HCEC 1CT (cell line): ENCODE results near the gene FBXO41.

Experiments
- DNase-seq: peaks from one replicate; pipeline ENCODE4 v3.0.0-alpha.2; 2017

FBXO41 gene, protein sequence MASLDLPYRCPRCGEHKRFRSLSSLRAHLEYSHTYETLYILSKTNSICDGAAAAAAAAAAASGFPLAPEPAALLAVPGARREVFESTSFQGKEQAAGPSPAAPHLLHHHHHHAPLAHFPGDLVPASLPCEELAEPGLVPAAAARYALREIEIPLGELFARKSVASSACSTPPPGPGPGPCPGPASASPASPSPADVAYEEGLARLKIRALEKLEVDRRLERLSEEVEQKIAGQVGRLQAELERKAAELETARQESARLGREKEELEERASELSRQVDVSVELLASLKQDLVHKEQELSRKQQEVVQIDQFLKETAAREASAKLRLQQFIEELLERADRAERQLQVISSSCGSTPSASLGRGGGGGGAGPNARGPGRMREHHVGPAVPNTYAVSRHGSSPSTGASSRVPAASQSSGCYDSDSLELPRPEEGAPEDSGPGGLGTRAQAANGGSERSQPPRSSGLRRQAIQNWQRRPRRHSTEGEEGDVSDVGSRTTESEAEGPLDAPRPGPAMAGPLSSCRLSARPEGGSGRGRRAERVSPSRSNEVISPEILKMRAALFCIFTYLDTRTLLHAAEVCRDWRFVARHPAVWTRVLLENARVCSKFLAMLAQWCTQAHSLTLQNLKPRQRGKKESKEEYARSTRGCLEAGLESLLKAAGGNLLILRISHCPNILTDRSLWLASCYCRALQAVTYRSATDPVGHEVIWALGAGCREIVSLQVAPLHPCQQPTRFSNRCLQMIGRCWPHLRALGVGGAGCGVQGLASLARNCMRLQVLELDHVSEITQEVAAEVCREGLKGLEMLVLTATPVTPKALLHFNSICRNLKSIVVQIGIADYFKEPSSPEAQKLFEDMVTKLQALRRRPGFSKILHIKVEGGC

GRCh38 chr2:73284296-73285158, at the start of gene FBXO41:
TSS of gene FBXO41 (minus strand) at chr2:73284478. CDS start at chr2:73269630, 14,848 bp downstream.
- peak; percentile 39 for DNase-seq

- DNase-seq = no peak
Observed at GRCh38 chr2:73334045-73334444, 49.8 kb upstream of the FBXO41 start.

GRCh38 chr2:73333564-73333963, 49.3 kb upstream of the FBXO41 start:
- no peak for DNase-seq

DNA sequence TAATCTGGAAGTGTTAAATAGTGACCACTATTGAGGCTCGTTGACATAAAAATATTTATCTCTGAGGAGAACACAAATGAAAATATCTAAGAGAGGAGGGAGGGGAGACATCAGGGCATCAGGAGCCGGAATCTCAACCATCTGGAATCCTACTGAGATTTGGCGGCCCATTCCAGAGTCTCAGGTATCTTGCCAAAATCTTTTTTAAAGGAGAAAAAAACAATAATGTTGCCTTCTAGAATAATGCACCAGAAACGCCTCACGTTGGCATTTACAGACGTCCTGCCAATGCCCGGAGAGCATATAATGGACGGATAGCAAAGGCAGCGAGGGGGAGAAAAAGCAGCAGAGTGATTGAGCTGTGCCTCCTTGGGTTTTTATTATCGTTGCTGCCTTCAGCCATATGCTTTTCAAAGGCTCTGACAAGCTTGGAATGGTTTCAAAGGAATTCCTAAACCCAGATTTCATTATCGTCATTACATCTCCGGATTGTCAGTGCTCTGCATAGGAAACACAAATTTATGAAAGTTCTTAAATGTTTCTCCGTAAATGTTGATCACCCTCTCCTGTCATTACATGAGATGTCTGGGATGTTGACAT, 39.9 kb upstream of the FBXO41 start:
- no peak for DNase-seq

DNA sequence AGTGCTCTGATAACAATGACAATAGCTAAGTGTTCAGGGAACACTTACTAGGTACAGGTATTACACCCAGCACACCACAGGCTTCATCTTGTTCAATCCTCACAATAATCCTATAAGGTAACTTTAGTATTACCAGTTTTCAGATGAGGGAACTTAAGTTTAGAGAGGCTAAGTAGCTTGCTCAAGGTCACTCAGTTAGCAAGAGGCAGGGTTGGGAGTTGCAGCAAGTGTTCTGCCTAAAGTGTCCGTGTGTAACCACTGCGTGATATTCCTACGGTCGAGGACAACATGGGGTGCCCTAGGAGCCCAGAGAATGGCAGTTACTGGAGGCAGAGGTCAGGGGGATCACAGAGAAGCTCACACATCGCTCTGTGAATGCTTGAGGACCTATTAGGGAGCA, 39.3 kb upstream of the FBXO41 start:
- DNase-seq = no peak

GRCh38 chr2:73314441-73314840, 30.2 kb upstream of the FBXO41 start:
- DNase-seq = no peak

GRCh38 chr2:73307720-73308119, 23.4 kb upstream of the FBXO41 start:
- DNase-seq = no peak

GRCh38 chr2:73301636-73302035, 17.4 kb upstream of the FBXO41 start:
- DNase-seq = no peak

GRCh38 chr2:73300926-73301325, 16.6 kb upstream of the FBXO41 start:
- no peak for DNase-seq

DNA sequence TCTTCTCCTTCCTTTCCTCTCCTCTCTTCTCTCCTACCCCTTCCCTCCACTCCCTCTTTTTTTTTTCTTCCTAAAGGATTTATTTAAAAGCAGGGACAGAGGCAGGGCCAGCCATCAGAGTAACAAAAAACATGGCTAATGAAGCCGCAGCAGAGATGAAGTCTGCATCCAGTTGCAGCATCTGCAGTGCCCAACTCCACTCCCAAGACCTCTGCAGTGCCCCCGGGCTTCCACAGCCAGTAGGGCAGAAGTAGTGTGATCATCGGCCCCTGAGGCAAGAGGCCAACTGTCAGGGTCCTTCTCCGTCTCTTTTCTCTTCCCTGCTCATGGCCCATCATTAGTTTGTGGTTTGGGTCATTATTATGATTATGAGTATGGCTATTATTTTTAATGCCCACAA, 13.3 kb upstream of the FBXO41 start:
- DNase-seq = no peak

DNA sequence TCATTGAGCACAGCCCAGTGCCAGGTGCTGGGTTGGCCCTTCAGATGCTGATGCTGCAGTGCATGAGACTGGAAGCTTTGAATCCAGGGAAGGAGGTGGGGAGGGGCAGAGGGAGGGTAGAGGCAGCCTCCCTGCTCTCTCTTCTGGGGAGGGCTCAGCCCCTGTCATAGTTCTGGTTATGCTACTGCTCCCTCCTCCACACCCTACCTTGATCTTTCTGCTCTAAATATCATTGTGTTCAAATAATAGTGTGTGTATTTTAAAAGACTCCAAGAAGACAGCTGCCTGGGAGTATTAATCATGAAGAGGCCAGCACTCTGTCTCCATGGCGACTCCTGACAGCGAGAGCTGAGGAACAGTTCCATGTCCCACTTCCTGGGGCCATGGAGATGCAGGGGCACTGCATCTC, 12.9 kb upstream of the FBXO41 start:
- DNase-seq = no peak

- DNase-seq = no peak
Observed at GRCh38 chr2:73295751-73296400, 11.6 kb upstream of the FBXO41 start.

GRCh38 chr2:73294239-73294638, 10.0 kb upstream of the FBXO41 start:
- DNase-seq = no peak

DNA sequence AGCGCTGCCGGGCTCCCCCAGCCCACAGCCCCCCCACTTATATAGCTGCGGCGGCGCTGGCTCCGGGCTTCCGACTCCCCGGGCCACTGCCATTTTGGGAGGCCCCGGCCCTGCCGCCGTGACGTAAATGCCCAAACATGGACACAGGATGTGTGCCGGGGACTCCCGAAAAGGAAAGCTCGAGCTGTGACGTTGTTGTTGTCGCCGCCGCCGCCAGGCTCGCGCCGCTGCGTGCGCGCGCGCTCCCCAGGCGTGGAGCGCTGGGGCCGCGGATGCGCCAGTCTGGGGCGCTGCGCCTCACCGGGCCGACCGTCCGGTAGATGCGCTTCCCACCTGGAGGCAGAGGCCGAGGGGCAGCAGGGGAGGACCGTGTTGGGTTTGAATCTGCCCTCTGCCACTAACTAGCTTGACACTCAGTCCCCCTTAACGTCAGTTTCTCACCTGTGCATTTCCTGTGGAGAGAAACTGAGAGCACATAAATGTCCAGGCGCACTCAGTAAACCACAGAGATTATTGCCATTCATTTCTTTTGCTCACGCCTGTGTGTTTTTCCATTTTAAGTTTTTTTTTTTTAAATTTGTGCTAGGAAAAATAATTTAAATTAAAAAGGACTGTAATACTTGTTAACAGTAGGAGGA, 9.4 kb upstream of the FBXO41 start, which contains the start of gene EGR4:
TSS of gene EGR4 (minus strand) at position 15 of the 638 bp plus-strand sequence. CDS start 231 bp downstream, outside the sequence.
- peak; percentile 82 for DNase-seq

GRCh38 chr2:73292906-73293533, 8.7 kb upstream of the FBXO41 start:
- no peak for DNase-seq

DNA sequence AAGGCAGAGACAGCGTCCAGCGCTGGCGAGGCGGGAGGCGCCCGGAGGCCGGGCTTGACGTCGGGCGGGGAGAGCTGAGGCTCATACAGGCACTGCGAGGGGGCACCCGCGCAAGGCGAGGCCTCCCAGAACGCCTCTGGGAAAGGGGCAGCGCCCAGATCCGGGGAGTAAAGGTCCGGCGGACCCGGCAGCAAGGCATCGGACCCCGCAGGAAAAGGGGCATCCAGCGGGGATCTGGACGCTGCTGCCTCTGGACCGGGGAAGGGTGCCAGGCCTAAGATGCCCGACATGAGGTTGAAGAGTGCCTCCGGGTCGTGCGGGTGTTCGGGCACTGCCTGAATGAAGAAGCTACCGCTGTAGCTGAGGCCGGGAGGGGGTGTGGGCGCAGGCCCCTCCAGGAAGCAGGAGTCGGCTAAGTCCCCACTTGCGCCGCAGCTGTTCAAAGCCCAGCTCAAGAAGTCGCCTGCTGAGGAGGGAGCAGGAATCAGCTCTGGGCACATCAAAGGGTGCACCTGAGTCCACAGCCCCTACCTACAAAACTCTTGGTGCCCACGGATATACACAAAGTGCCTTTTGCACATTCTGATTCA, 8.1 kb upstream of the FBXO41 start:
- no peak for DNase-seq

GRCh38 chr2:73291461-73292315, 7.4 kb upstream of the FBXO41 start:
- no peak for DNase-seq

DNA sequence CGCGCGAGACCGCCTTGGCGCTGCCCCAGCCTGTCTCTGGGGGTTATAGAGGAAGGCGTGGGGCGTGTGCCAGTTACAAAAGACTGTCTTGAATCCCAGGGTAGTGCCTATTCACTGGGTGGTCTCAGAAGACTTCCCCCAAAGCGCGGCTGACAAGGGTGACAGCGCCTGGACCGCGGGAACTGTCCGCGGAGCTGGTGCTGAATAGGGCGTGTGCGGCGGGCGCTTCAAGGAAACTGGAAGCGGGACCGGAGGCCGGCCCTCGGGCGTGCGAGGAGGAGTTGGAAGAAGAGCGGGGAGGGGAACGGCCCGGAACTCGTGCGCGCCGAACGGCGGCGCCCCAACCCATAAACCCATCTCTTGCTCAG, 6.8 kb upstream of the FBXO41 start:
- no peak for DNase-seq

DNA sequence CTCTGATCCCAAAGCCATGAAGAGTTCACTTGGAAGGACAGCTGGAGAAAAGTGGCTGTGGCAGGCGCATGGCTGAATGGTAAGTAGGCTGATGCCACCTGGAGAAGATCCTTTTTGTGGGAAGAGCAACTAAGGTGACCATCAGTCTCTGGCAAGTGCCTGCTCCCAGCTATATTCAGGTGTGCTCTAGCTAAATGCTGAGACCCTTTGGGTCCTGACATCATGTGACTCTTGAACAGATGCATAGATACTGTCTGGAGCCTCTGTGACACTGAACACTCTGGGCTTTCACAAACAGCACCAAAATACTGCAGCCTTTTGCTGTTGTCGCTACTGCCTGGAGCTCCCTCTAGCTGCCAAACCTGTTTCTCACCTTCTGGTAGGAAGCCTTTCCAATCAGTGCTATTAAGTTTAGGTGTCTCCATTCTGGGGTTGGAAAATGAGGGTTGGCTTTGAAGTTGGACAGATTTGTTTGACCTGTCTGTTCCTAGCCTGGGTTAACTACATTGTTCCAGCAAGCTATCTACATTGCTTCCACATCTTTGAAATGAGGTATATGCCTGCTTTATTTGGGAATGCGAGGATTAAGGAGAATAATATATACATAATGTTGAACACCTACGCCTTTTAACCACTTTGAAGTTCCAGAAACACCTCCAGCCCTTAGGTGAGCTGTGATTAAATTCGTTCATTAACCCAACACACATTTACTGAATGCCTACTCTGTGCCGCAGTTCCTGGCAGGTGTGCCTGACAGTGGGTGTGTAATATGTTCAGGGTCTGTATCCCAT, 6.0 kb upstream of the FBXO41 start:
- DNase-seq = peak; percentile 49
